ENCODE measurements around the gene SIL1. TPM values are rescaled to one million over a fixed set of nuclear protein-coding genes. Genes with fewer than 3 reads are reported as not detected.

SIL1 gene
- total and polyA plus RNA-seq, 2 donors from 2014 or later = 48.6 to 91.7 TPM

DNA sequence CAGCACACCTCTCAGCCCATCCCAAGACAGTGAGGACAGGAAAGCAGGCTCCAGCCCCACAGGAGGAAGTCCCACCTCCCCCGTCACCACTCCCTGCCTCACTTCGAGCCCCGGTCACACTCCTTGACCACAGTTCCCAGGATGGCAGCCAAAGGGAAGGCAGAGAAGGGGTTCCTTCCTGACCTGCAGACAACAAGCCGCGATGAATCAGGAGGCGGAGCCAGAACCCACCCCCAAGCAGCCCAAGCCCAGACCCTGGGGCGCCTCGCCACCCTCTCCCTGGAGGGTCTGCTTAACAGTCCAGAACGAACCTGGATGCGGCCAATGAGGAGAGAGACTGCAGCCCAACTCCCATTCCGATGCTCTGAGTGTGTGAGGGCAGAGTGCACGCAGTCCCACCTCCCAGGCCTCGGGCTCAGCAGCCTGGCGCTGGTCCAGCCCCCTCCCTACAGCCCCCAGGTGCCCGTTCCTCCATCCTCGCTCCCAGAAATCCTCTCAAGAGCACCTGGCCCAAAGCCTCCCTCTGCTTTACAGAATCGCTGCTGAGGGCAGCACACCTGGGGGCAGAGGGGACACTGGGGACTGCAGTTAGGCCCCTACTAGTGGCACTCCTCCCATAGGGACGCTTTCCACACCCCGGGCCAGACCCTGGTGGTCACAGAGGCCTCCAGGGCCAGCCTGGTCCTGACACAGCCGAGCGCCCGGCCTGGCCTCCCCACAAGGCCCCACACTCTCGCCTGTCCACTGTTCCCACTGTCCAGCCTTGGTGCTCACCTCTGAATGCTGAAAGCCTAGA, 253.4 kb downstream of the SIL1 start:
- TF ChIP-seq, protein P1, sequence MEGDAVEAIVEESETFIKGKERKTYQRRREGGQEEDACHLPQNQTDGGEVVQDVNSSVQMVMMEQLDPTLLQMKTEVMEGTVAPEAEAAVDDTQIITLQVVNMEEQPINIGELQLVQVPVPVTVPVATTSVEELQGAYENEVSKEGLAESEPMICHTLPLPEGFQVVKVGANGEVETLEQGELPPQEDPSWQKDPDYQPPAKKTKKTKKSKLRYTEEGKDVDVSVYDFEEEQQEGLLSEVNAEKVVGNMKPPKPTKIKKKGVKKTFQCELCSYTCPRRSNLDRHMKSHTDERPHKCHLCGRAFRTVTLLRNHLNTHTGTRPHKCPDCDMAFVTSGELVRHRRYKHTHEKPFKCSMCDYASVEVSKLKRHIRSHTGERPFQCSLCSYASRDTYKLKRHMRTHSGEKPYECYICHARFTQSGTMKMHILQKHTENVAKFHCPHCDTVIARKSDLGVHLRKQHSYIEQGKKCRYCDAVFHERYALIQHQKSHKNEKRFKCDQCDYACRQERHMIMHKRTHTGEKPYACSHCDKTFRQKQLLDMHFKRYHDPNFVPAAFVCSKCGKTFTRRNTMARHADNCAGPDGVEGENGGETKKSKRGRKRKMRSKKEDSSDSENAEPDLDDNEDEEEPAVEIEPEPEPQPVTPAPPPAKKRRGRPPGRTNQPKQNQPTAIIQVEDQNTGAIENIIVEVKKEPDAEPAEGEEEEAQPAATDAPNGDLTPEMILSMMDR (IDR thresholded peaks at IDR 0.05; ENCODE audit: borderline replicate concordance, extremely low read depth, insufficient read depth) = no peak
- H3K9ac ChIP-seq (ENCODE audit: low read length in 3 of 3) = no peak overlapping the region
- peaks cover 0 to 4% (median 0%) of the 10 kb centered on the region in 3 donors for H3K36me3 ChIP-seq (ENCODE audit: control insufficient read depth in 2 of 3, insufficient read depth in 3 of 3, low read length in 3 of 3)
- H3K4me1 ChIP-seq (ENCODE audit: control insufficient read depth in 2 of 3, insufficient read depth in 2 of 3, low read depth in 1 of 3, low read length in 3 of 3) = peaks cover 4 to 18% (median 8%) of the 10 kb centered on the region in 3 donors
- H3K4me3 ChIP-seq (ENCODE audit: low read length in 3 of 3) = no peak overlapping the region
- no peaks in the 10 kb centered on the region for H3K27me3 ChIP-seq (ENCODE audit: control insufficient read depth, insufficient read depth, low read length)
- intact Hi-C loops (cut with DNase I) = no loop called here
- FAIRE-seq (no peak), DNase-seq (peak; percentile 92 to 95 (median 93))
- no peaks in the 10 kb centered on the region for H3K9me3 ChIP-seq (ENCODE audit: control insufficient read depth in 2 of 3, insufficient read depth in 1 of 3, low read length in 3 of 3)
- H3K27ac ChIP-seq (ENCODE audit: low read depth in 2 of 2, low read length in 2 of 2) = peak overlapping the region; percentile 11 to 52

- no peak overlapping the region for H3K27ac ChIP-seq (ENCODE audit: low read depth in 2 of 2, low read length in 2 of 2)
- H3K4me1 ChIP-seq (ENCODE audit: control insufficient read depth in 2 of 3, insufficient read depth in 2 of 3, low read depth in 1 of 3, low read length in 3 of 3) = peaks cover 1 to 17% (median 7%) of the 10 kb centered on the region in 3 donors
- intact Hi-C loops (cut with DNase I) = no loop called here
- FAIRE-seq (no peak), DNase-seq (peak in 2 of 5 donors; percentile 52 to 53)
- H3K4me3 ChIP-seq (ENCODE audit: low read length in 3 of 3) = no peak overlapping the region
- peaks cover 0 to 4% (median 0%) of the 10 kb centered on the region in 3 donors for H3K36me3 ChIP-seq (ENCODE audit: control insufficient read depth in 2 of 3, insufficient read depth in 3 of 3, low read length in 3 of 3)
- H3K9ac ChIP-seq (ENCODE audit: low read length in 3 of 3) = no peak overlapping the region
- no peaks in the 10 kb centered on the region for H3K27me3 ChIP-seq (ENCODE audit: control insufficient read depth, insufficient read depth, low read length)
- TF ChIP-seq, protein P1 (IDR thresholded peaks at IDR 0.05; ENCODE audit: borderline replicate concordance, extremely low read depth, insufficient read depth) = no peak
- H3K9me3 ChIP-seq (ENCODE audit: control insufficient read depth in 2 of 3, insufficient read depth in 1 of 3, low read length in 3 of 3) = no peaks in the 10 kb centered on the region
Measured at GRCh38 chr5:138943599-138944173, 254.5 kb downstream of the SIL1 start.

- Histone ChIP-seq H3K27ac (ENCODE audit: low read depth in 2 of 2, low read length in 2 of 2) (no peak overlapping the region), H3K27me3 (ENCODE audit: control insufficient read depth, insufficient read depth, low read length) (no peaks in the 10 kb centered on the region), H3K4me1 (ENCODE audit: control insufficient read depth in 2 of 3, insufficient read depth in 2 of 3, low read depth in 1 of 3, low read length in 3 of 3) (peaks cover 0 to 13% (median 2%) of the 10 kb centered on the region in 3 donors), H3K4me3 (ENCODE audit: low read length in 3 of 3) (no peak overlapping the region), H3K9me3 (ENCODE audit: control insufficient read depth in 2 of 3, insufficient read depth in 1 of 3, low read length in 3 of 3) (no peaks in the 10 kb centered on the region), H3K36me3 (ENCODE audit: control insufficient read depth in 2 of 3, insufficient read depth in 3 of 3, low read length in 3 of 3) (peaks cover 0 to 4% (median 0%) of the 10 kb centered on the region in 3 donors), H3K9ac (ENCODE audit: low read length in 3 of 3) (no peak overlapping the region)
- DNase-seq = peak in 1 of 5 donors; percentile 48
- TF ChIP-seq, protein P1 (IDR thresholded peaks at IDR 0.05; ENCODE audit: borderline replicate concordance, extremely low read depth, insufficient read depth) = no peak
- intact Hi-C loops (cut with DNase I) = no loop called here
- no peak for FAIRE-seq
Measured at GRCh38 chr5:138942861-138943260, 255.3 kb downstream of the SIL1 start.
